HEK293 (cell line): Measurements from ENCODE around the gene MCIDAS.

ENCODE experiments used
- CTCF ChIA-PET: fragments of 350-600 bp; formaldehyde crosslinking; extraction: SDS; loops from one replicate; lab custom pipeline; 2021; ENCODE audit warnings: antibody characterized with exemption; lab: Yijun Ruan, JAX
- POLR2A ChIA-PET: fragments of 300-600 bp; formaldehyde crosslinking; extraction: SDS; loops from one replicate; lab custom pipeline; 2020; ENCODE audit warnings: antibody characterized with exemption, inconsistent platforms; lab: Yijun Ruan, JAX
- H3K27ac ChIP-seq: fragments of 200-500 bp; sonication (Bioruptor generic); 2 replicates; pipeline ENCODE4 v1.5.1; 2014; ENCODE audit warnings: low read depth, low read length, control low read depth, inconsistent platforms; ENCODE audit errors: extremely low read depth
- H3K36me3 ChIP-seq, 2 experiments: fragments of 200-500 bp in 1 of 2; sonication (Bioruptor generic) in 1 of 2; 1 replicate in 1 of 2; 2 replicates in 1 of 2; pipeline ENCODE4 v1.5.1; 2014 to 2017; ENCODE audit warnings: inconsistent platforms in 2 of 2, low read length in 2 of 2; ENCODE audit not compliant: control insufficient read depth in 2 of 2, insufficient read depth in 1 of 2
- H3K4me1 ChIP-seq: fragments of 200-500 bp; sonication (Bioruptor generic); 2 replicates; pipeline ENCODE4 v1.5.1; 2014; ENCODE audit warnings: mild to moderate bottlenecking, low read length, inconsistent platforms; ENCODE audit not compliant: control insufficient read depth, insufficient read depth
- H3K4me3 ChIP-seq: 2 replicates; pipeline ENCODE4 v1.5.1; 2011; ENCODE audit warnings: low read depth, mild to moderate bottlenecking, control low read depth, low read length, moderate library complexity
- H3K9me3 ChIP-seq: fragments of 200-500 bp; sonication (Bioruptor generic); 2 replicates; pipeline ENCODE4 v1.5.1; 2014; ENCODE audit warnings: low read depth, low read length, inconsistent platforms; ENCODE audit not compliant: control insufficient read depth, insufficient read depth
- BCL11B ChIP-seq: fragments of 450-650 bp; formaldehyde crosslinking; IDR thresholded peaks from 2 replicates; pipeline ENCODE4 v1.5.1; 2016; ENCODE audit warnings: low read depth, missing biosample characterization, missing genetic modification characterization
- FEZF1 ChIP-seq: fragments of 450-650 bp; formaldehyde crosslinking; IDR thresholded peaks from 2 replicates; pipeline ENCODE4 v1.5.1; 2016; ENCODE audit warnings: missing biosample characterization, missing genetic modification characterization
- GLI4 ChIP-seq: fragments of 450-650 bp; formaldehyde crosslinking; IDR thresholded peaks from 2 replicates; pipeline ENCODE4 v1.5.1; 2016; ENCODE audit warnings: missing biosample characterization, missing genetic modification characterization
- HOXD13 ChIP-seq: sonication (generic); formaldehyde crosslinking; IDR thresholded peaks from 2 replicates; pipeline ENCODE4 v1.8.0; 2022; ENCODE audit warnings: missing genetic modification reagents, borderline replicate concordance
- ZBTB1 ChIP-seq: fragments of 450-650 bp; formaldehyde crosslinking; IDR thresholded peaks from 2 replicates; pipeline ENCODE4 v1.5.1; 2016; ENCODE audit warnings: missing biosample characterization, missing genetic modification characterization
- ZNF174 ChIP-seq: fragments of 450-650 bp; formaldehyde crosslinking; IDR thresholded peaks from 2 replicates; pipeline ENCODE4 v1.5.0; 2017; ENCODE audit warnings: missing biosample characterization, mild to moderate bottlenecking, missing genetic modification characterization
- ZNF211 ChIP-seq: fragments of 450-650 bp; formaldehyde crosslinking; IDR thresholded peaks from 2 replicates; pipeline ENCODE4 v1.5.1; 2016; ENCODE audit warnings: low read depth, missing biosample characterization, missing genetic modification characterization
- ZNF266 ChIP-seq: fragments of 450-650 bp; formaldehyde crosslinking; IDR thresholded peaks from 2 replicates; pipeline ENCODE4 v1.5.1; 2016; ENCODE audit warnings: missing biosample characterization, missing genetic modification characterization, low read depth
- ZNF473 ChIP-seq: fragments of 450-650 bp; formaldehyde crosslinking; IDR thresholded peaks from 2 replicates; pipeline ENCODE4 v1.5.1; 2017; ENCODE audit warnings: missing biosample characterization, missing genetic modification characterization
- ZNF610 ChIP-seq: fragments of 450-650 bp; formaldehyde crosslinking; IDR thresholded peaks from 2 replicates; pipeline ENCODE4 v1.5.1; 2016; ENCODE audit warnings: missing biosample characterization, missing genetic modification characterization, borderline replicate concordance
- ZNF621 ChIP-seq: fragments of 450-650 bp; formaldehyde crosslinking; IDR thresholded peaks from 2 replicates; pipeline ENCODE4 v1.5.1; 2017; ENCODE audit warnings: missing biosample characterization, missing genetic modification characterization
- ZNF792 ChIP-seq: fragments of 450-650 bp; formaldehyde crosslinking; IDR thresholded peaks from 2 replicates; pipeline ENCODE4 v1.5.1; 2016; ENCODE audit warnings: missing biosample characterization, missing genetic modification characterization
- ZNF830 ChIP-seq: fragments of 450-650 bp; IDR thresholded peaks from 2 replicates; pipeline ENCODE4 v1.5.0; 2018; ENCODE audit warnings: missing biosample characterization, missing genetic modification characterization, low read depth, mild to moderate bottlenecking, moderate library complexity
- TF ChIP-seq, protein P1 (sequence below): fragments of 450-650 bp; formaldehyde crosslinking; IDR thresholded peaks from 2 replicates; pipeline ENCODE4 v1.5.1; 2016; ENCODE audit warnings: missing biosample characterization, missing genetic modification characterization, borderline replicate concordance
- TF ChIP-seq, protein P2 (sequence below): fragments of 450-650 bp; formaldehyde crosslinking; conservative IDR thresholded peaks from 2 replicates; pipeline ENCODE4 v1.5.1; 2016; ENCODE audit warnings: low read depth, missing biosample characterization, missing genetic modification characterization
- TF ChIP-seq, protein P3 (sequence below): fragments of 450-650 bp; formaldehyde crosslinking; IDR thresholded peaks from 2 replicates; pipeline ENCODE4 v1.5.1; 2016; ENCODE audit warnings: missing biosample characterization, missing genetic modification characterization, borderline replicate concordance

Gene MCIDAS

DNA sequence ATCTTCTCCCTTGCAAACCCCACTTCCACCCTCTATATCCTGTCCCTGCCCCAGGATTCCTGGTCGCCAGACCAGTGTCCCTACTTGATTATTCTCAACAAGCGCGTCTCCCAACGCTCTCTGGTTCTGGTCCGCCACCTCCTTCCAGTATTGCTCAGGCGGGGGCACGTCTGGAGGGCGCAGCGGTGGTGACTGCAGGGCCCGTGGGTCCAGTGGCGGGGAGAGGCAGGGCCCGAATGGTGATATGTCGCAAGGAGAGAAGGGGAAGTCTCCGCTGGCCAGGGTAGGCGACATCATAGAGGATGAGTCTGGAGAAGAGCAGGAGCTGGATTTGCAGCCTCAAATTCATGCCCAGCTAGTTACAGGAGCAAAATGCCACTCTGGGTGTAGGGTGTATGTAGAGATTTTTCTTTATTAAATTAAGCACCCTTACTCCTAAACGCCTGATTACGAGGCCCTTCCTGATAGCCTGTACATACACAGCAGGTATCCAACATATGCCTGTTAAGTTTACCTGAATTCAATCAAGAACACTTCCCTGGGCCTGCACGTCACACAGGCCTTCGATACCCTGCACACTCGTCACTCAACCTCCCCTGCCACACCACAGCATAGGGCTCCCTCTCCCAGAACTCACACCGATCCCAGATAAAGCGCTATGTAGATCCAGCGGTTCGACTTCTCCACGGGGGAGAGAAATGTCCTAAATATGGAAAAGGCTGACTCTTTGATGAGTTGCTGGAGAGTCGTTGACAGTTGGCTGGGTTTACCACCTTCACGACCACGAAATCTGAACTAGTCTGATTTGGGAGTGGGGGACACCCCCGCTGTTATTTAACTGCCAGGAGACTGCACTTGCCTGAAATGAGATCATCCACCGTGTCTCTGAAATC is 4.8 kb downstream of the MCIDAS start (continued):
- TF ChIP-seq, protein P1, sequence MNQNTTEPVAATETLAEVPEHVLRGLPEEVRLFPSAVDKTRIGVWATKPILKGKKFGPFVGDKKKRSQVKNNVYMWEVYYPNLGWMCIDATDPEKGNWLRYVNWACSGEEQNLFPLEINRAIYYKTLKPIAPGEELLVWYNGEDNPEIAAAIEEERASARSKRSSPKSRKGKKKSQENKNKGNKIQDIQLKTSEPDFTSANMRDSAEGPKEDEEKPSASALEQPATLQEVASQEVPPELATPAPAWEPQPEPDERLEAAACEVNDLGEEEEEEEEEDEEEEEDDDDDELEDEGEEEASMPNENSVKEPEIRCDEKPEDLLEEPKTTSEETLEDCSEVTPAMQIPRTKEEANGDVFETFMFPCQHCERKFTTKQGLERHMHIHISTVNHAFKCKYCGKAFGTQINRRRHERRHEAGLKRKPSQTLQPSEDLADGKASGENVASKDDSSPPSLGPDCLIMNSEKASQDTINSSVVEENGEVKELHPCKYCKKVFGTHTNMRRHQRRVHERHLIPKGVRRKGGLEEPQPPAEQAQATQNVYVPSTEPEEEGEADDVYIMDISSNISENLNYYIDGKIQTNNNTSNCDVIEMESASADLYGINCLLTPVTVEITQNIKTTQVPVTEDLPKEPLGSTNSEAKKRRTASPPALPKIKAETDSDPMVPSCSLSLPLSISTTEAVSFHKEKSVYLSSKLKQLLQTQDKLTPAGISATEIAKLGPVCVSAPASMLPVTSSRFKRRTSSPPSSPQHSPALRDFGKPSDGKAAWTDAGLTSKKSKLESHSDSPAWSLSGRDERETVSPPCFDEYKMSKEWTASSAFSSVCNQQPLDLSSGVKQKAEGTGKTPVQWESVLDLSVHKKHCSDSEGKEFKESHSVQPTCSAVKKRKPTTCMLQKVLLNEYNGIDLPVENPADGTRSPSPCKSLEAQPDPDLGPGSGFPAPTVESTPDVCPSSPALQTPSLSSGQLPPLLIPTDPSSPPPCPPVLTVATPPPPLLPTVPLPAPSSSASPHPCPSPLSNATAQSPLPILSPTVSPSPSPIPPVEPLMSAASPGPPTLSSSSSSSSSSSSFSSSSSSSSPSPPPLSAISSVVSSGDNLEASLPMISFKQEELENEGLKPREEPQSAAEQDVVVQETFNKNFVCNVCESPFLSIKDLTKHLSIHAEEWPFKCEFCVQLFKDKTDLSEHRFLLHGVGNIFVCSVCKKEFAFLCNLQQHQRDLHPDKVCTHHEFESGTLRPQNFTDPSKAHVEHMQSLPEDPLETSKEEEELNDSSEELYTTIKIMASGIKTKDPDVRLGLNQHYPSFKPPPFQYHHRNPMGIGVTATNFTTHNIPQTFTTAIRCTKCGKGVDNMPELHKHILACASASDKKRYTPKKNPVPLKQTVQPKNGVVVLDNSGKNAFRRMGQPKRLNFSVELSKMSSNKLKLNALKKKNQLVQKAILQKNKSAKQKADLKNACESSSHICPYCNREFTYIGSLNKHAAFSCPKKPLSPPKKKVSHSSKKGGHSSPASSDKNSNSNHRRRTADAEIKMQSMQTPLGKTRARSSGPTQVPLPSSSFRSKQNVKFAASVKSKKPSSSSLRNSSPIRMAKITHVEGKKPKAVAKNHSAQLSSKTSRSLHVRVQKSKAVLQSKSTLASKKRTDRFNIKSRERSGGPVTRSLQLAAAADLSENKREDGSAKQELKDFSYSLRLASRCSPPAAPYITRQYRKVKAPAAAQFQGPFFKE (tag by site-specific recombination), result no peak
- no peak for TF ChIP-seq FEZF1 (tag by site-specific recombination)
- no peak for TF ChIP-seq ZNF792 (tag by site-specific recombination)
- TF ChIP-seq ZNF830 (tag by site-specific recombination), result no peak
- no peak for TF ChIP-seq ZNF174 (tag by site-specific recombination)

DNA sequence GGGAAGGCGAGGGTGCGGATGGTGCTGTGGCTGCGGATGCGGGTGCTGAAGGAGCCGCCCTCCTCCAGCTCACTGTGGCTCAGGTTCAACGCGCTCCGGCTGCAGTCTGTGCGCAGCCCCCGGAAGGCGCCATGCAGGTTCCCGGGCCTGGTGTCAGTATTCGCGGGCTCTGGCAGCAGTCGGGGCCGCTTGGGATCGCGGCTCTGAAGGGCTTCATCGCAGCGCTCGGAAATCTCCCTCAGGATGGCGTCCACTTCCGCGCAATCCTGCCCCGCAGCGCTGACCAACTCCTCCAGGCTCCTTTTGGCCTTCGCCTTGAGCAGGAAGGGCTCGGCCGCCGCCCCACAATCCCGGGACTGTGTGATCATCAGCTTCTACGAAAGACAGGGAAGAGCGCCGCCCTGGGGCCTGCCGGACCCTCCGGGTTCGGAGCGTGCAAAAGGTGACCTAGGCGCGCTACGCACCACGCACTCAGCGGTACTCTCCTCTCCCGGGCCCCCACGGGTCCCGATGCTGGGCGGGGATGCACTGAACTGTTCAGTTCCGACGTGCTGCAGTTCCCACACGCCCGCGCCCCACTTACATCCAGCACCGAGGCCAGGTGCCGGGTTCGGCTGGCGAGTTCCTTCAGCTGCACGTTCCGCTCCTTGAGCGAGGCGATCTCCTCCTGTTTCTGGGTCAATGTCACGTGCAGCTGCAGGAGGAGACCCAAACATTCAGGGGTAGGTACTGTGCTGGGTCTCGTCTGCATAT is 6.5 kb downstream of the MCIDAS start:
- ChIA-PET POLR2A (no interaction called here), CTCF (interaction anchor here (0.6 kb wide), 1 partner anchor 8 kb away, joined by 3 read pairs; no protein-coding TSS in a partner anchor)
- Histone ChIP-seq H3K27ac (no peak overlapping the region), H3K4me3 (no peak overlapping the region), H3K36me3 (peaks cover 0 to 21% of the 10 kb centered on the region in 2 experiments; a peak in 1 of 3 replicates), H3K4me1 (no peaks in the 10 kb centered on the region), H3K9me3 (no peaks in the 10 kb centered on the region)
- TF ChIP-seq ZNF610 (no peak), BCL11B (no peak), HOXD13 (no peak), ZNF266 (no peak), GLI4 (tag by site-specific recombination) (no peak), ZNF621 (tag by site-specific recombination) (no peak), ZNF473 (tag by site-specific recombination) (no peak), ZNF211 (tag by site-specific recombination) (no peak), ZBTB1 (tag by site-specific recombination) (no peak)
- TF ChIP-seq, protein P2, sequence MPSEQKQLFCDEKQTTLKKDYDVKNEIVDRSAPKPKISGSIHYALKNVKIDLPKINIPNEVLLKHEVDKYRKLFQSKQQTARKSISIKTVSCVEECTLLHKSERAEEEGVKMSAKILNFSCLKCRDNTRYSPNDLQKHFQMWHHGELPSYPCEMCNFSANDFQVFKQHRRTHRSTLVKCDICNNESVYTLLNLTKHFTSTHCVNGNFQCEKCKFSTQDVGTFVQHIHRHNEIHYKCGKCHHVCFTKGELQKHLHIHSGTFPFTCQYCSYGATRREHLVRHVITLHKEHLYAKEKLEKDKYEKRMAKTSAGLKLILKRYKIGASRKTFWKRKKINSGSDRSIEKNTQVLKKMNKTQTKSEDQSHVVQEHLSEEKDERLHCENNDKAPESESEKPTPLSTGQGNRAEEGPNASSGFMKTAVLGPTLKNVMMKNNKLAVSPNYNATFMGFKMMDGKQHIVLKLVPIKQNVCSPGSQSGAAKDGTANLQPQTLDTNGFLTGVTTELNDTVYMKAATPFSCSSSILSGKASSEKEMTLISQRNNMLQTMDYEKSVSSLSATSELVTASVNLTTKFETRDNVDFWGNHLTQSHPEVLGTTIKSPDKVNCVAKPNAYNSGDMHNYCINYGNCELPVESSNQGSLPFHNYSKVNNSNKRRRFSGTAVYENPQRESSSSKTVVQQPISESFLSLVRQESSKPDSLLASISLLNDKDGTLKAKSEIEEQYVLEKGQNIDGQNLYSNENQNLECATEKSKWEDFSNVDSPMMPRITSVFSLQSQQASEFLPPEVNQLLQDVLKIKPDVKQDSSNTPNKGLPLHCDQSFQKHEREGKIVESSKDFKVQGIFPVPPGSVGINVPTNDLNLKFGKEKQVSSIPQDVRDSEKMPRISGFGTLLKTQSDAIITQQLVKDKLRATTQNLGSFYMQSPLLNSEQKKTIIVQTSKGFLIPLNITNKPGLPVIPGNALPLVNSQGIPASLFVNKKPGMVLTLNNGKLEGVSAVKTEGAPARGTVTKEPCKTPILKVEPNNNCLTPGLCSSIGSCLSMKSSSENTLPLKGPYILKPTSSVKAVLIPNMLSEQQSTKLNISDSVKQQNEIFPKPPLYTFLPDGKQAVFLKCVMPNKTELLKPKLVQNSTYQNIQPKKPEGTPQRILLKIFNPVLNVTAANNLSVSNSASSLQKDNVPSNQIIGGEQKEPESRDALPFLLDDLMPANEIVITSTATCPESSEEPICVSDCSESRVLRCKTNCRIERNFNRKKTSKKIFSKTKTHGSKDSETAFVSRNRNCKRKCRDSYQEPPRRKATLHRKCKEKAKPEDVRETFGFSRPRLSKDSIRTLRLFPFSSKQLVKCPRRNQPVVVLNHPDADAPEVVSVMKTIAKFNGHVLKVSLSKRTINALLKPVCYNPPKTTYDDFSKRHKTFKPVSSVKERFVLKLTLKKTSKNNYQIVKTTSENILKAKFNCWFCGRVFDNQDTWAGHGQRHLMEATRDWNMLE (tag by site-specific recombination), result no peak
- TF ChIP-seq, protein P3, sequence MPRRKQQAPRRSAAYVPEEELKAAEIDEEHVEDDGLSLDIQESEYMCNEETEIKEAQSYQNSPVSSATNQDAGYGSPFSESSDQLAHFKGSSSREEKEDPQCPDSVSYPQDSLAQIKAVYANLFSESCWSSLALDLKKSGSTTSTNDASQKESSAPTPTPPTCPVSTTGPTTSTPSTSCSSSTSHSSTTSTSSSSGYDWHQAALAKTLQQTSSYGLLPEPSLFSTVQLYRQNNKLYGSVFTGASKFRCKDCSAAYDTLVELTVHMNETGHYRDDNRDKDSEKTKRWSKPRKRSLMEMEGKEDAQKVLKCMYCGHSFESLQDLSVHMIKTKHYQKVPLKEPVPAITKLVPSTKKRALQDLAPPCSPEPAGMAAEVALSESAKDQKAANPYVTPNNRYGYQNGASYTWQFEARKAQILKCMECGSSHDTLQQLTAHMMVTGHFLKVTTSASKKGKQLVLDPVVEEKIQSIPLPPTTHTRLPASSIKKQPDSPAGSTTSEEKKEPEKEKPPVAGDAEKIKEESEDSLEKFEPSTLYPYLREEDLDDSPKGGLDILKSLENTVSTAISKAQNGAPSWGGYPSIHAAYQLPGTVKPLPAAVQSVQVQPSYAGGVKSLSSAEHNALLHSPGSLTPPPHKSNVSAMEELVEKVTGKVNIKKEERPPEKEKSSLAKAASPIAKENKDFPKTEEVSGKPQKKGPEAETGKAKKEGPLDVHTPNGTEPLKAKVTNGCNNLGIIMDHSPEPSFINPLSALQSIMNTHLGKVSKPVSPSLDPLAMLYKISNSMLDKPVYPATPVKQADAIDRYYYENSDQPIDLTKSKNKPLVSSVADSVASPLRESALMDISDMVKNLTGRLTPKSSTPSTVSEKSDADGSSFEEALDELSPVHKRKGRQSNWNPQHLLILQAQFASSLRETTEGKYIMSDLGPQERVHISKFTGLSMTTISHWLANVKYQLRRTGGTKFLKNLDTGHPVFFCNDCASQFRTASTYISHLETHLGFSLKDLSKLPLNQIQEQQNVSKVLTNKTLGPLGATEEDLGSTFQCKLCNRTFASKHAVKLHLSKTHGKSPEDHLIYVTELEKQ, result no peak
